ENCODE measurements around the gene TMEM50B.

TMEM50B gene

DNA sequence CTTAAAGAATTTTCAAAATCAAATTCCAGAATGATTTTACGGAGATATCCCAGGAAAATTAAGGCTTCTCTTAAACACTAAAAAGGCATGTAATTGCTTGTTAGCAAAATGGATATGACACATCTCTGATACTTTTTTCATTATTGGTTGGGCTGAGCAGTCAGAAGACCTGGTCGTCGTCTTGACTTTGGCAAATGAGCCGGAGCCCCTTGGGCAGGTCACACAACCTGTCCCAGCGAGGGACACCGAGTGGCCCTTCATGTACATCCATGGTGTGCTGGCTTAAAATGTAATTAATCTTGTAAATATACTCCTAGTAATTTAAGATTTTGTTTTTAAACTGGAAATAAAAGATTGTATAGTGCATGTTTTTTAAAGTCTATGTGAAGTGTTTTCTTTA, 42.6 kb downstream of the TMEM50B start:
- CTCF ChIA-PET = interaction anchor here (0.6 to 7.2 kb wide), 4 partner anchors 9 to 240 kb away, joined by 3 to 46 read pairs (median 7); no protein-coding TSS in a partner anchor
- POLR2A ChIA-PET = interaction anchor here (0.6 kb wide), 1 partner anchor 27 kb away, joined by 3 read pairs; no protein-coding TSS in a partner anchor
- H3K4me3 ChIP-seq (ENCODE audit: low read depth, low read length) = no peak overlapping the region
- no peak for DNase-seq (ENCODE audit: low read depth, low spot score)
- TF ChIP-seq, protein P1, sequence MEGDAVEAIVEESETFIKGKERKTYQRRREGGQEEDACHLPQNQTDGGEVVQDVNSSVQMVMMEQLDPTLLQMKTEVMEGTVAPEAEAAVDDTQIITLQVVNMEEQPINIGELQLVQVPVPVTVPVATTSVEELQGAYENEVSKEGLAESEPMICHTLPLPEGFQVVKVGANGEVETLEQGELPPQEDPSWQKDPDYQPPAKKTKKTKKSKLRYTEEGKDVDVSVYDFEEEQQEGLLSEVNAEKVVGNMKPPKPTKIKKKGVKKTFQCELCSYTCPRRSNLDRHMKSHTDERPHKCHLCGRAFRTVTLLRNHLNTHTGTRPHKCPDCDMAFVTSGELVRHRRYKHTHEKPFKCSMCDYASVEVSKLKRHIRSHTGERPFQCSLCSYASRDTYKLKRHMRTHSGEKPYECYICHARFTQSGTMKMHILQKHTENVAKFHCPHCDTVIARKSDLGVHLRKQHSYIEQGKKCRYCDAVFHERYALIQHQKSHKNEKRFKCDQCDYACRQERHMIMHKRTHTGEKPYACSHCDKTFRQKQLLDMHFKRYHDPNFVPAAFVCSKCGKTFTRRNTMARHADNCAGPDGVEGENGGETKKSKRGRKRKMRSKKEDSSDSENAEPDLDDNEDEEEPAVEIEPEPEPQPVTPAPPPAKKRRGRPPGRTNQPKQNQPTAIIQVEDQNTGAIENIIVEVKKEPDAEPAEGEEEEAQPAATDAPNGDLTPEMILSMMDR (IDR thresholded peaks at IDR 0.05; ENCODE audit: insufficient read depth, low read length, missing control alignments) = no peak

DNA sequence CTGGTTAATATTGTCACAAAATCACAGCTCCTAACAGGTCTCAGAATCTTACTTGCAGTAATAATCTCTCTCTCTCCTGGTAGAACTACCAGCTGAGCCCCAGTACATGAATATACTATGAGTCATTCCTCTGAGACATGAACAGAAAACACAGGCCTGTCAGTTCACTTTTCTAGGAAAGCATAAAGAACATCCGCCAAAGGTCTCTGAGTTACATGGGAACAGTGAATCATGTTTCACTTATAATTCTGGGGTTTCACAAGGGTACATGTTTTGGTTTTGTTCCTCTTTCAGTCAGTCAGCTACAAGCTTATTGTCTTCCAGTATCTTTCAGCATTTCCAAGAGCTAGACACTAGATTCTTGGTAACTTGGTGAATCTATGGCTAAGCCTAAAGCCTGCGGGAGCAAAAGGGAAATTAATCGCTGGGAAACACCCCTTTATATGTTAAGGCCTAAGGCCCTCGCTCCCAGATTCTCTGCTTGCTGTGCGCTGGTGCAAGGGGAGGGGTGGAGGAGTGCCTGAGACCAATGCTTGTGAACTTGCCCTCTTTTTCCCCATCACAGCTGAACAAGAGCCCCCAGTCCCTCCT, 44.9 kb downstream of the TMEM50B start:
- ChIA-PET CTCF (interaction anchor here (1.3 to 3.6 kb wide), 3 partner anchors 10 to 73 kb away, joined by 3 to 25 read pairs (median 10); no protein-coding TSS in a partner anchor), POLR2A (interaction anchor here (0.6 kb wide), 1 partner anchor 688 kb away, joined by 3 read pairs; no protein-coding TSS in a partner anchor)

DNA sequence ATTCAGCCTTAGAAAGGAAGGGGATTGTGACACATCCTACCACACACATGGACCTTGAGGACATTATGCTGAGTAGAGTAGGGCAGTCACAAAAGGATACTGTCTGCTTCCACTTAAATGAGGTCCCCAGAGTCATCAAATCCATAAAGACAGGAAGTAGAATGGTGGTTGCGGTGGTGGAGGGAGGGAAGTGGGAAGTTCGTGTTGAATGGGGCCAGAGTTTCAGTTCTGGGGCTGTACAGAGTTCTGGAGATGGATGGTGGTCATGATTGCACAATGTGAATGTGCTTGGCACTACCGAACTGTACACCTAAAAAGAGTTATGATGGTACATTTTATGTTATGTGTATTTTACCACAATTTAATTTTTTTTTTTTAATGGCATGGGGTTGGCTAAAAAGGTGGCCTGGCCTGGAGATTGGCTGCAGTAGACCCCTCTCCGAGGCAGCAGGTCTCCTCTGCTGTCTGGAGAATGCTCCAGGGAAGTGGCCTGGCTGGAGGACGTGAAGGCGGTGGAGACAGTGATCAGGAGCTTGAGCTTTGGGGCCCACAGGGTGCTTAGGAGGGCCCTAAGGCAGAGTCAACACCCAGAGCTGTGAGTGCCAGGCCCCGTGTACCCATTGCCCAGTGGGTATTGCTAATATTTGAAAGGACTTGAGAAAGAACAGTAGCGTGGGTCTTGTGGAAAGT, 46.2 kb downstream of the TMEM50B start:
- no peak overlapping the region for H3K4me3 ChIP-seq (ENCODE audit: low read depth, low read length)
- ChIA-PET POLR2A (no interaction called here), CTCF (interaction anchor here (1.3 to 3.6 kb wide), 3 partner anchors 11 to 72 kb away, joined by 3 to 25 read pairs (median 10); no protein-coding TSS in a partner anchor)
- no peak for DNase-seq (ENCODE audit: low read depth, low spot score)
- TF ChIP-seq, protein P1 (IDR thresholded peaks at IDR 0.05; ENCODE audit: insufficient read depth, low read length, missing control alignments) = no peak

More for the DNA sequence above, 44.9 kb downstream of the TMEM50B start:
- H3K4me3 ChIP-seq (ENCODE audit: low read depth, low read length) = no peak overlapping the region
- TF ChIP-seq, protein P1 (IDR thresholded peaks at IDR 0.05; ENCODE audit: insufficient read depth, low read length, missing control alignments) = no peak
- peak; percentile 79 for DNase-seq (ENCODE audit: low read depth, low spot score)

DNA sequence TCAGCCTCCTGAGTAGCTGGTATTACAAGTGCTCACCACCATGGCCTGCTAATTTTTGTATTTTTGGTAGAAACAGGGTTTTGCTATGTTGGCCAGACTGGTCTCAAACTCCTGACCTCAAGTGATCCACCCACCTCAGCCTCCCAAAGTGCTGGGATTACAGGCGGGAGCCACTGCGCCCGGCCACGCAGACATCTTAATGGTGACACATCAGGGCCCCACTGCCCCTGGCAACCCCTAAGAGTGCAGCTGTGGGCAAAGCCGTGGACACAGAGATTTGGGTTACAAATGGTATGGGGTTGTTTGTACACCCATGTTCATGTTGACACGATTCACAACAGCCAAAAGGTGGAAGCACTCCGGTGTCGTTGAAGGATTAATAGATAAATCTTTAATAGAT, 46.8 kb downstream of the TMEM50B start:
- no peak for DNase-seq (ENCODE audit: low read depth, low spot score)
- POLR2A ChIA-PET = no interaction called here

DNA sequence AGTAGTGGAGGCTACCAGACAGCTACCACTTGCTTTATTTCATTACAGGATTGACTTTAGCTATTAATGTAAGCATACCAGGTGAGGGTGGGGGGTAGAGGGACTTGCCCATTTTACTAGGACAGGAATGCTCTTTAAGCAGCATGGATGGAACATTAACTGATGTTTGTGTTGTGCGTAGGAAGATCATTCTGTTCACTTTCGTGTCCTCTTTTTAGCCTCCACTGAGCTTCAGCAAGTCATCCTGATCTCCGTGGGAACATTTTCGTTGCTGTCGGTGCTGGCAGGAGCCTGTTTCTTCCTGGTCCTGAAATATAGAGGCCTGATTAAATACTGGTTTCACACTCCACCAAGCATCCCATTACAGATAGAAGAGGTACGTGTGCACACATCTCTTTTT, 47.3 kb downstream of the TMEM50B start:
- no peak overlapping the region for H3K4me3 ChIP-seq (ENCODE audit: low read depth, low read length)
- TF ChIP-seq, protein P1 (IDR thresholded peaks at IDR 0.05; ENCODE audit: insufficient read depth, low read length, missing control alignments) = no peak
- ChIA-PET POLR2A (no interaction called here), CTCF (interaction anchor here (0.5 to 3.6 kb wide), 6 partner anchors 18 to 236 kb away, joined by 3 to 10 read pairs (median 4); no protein-coding TSS in a partner anchor)
- DNase-seq (ENCODE audit: low read depth, low spot score) = no peak

More for the DNA sequence above, 46.8 kb downstream of the TMEM50B start:
- H3K4me3 ChIP-seq (ENCODE audit: low read depth, low read length) = no peak overlapping the region
- TF ChIP-seq, protein P1 (IDR thresholded peaks at IDR 0.05; ENCODE audit: insufficient read depth, low read length, missing control alignments) = no peak
- CTCF ChIA-PET = interaction anchor here (1.8 to 3.6 kb wide), 3 partner anchors 72 to 236 kb away, joined by 6 to 10 read pairs (median 7); no protein-coding TSS in a partner anchor

DNA sequence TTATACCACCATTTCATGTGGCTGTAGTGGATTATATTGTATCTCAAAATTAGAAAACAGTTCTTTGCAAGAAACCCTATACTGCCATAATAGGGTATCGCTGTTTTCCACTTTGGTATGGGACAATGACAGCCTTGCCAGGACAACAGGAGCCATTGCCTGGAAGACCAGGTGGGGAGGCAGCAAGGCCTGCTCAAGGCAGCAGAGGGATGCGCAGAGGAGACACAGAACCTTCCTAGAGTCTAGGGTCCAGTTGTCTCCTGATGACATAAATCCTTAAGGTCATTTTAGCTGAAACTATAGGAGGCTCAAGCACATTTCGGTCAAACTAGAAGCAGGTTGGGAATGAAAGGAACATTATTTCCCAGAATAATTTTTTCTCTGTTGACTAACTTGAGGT, 48.9 kb downstream of the TMEM50B start:
- POLR2A ChIA-PET = no interaction called here
- CTCF ChIA-PET = interaction anchor here (1.0 to 2.0 kb wide), 2 partner anchors 9 to 231 kb away, joined by 3 to 7 read pairs; no protein-coding TSS in a partner anchor
- TF ChIP-seq, protein P1 (IDR thresholded peaks at IDR 0.05; ENCODE audit: insufficient read depth, low read length, missing control alignments) = no peak
- no peak overlapping the region for H3K4me3 ChIP-seq (ENCODE audit: low read depth, low read length)
- DNase-seq (ENCODE audit: low read depth, low spot score) = no peak
